ENCODE measurements around the gene BATF3. TPM values are rescaled to one million over a fixed set of nuclear protein-coding genes. Genes with fewer than 3 reads are reported as not detected.

BATF3 gene, protein sequence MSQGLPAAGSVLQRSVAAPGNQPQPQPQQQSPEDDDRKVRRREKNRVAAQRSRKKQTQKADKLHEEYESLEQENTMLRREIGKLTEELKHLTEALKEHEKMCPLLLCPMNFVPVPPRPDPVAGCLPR
- total RNA-seq, result 1 to 10 TPM in 1 of 4 donors, under 1 TPM in 2, not detected in 1; 0.14 to 2.8 (median 0.64) TPM

- Histone ChIP-seq H3K4me3 (peak within 1 kb of the TSS; percentile 34 to 67 (median 54)), H3K27ac (peak within 1 kb of the TSS; percentile 64 to 71 (median 68)), H3K9me3 (no peaks in the 10 kb centered on the region), H3K27me3 (peaks cover 79% of the 10 kb centered on the region), H3K36me3 (no peaks in the 10 kb centered on the region), H3K4me1 (peaks cover 4 to 35% (median 19%) of the 10 kb centered on the region in 4 donors)
- TF ChIP-seq POLR2AphosphoS5 (IDR thresholded peaks at IDR 0.05), result no peak
- TF ChIP-seq POLR2A (IDR thresholded peaks at IDR 0.05), result no peak
- TF ChIP-seq EP300 (IDR thresholded peaks at IDR 0.05; ENCODE audit: low read depth), result no peak
- no peak for TF ChIP-seq CTCF (IDR thresholded peaks at IDR 0.05)
- in situ Hi-C loops (cut with MboI; ENCODE audit: low pct_ligation_motif_present in 1 of 4, low pct_unique_long_range_greater_than_20kb in 1 of 4, low sequenced_read_pairs in 3 of 4), result no loop called here
- DNase-seq, result peak; percentile 49
- WGBS, 2 donors (ENCODE audit: low coverage in 1 of 2), result 0% methylated on average over 1 to 17 of the region's 79 CpGs
- intact Hi-C loops (cut with DNase I; ENCODE audit: low total_unique reads), result no loop called here
These were observed at the start of gene BATF3 for GRCh38 chr1:212699625-212700222. BATF3 (minus strand) TSS chr1:212699840; CDS start chr1:212699762, 78 bp downstream.

DNA sequence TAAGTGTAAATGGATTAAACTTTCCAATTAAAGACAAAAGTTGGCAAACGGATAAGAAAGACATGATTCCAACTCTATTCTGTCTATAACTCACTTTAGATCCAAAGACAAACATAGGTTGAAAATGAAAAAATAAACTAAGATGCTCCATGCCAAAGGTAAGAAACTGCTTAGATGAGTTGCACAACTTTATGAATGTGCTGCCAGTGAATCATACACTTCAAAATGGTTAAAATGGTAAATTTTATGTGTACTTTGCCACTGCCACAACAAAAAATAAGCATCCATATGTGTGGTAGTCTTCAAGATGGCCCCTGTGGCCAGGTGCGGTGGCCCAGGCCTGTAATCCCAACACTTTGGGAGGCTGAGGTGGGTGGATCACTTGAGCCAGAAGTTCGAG, 46.9 kb upstream of the BATF3 start:
- Histone ChIP-seq H3K27ac (no peak overlapping the region), H3K9me3 (no peaks in the 10 kb centered on the region), H3K27me3 (no peaks in the 10 kb centered on the region), H3K36me3 (no peaks in the 10 kb centered on the region), H3K4me1 (peaks cover 0 to 9% (median 4%) of the 10 kb centered on the region in 4 donors), H3K4me3 (no peak overlapping the region)
- intact Hi-C loops (cut with DNase I; ENCODE audit: low total_unique reads) (no loop called here), in situ Hi-C loops (cut with MboI; ENCODE audit: low pct_ligation_motif_present in 1 of 4, low pct_unique_long_range_greater_than_20kb in 1 of 4, low sequenced_read_pairs in 3 of 4) (no loop called here)
- WGBS, 2 donors (ENCODE audit: low coverage in 1 of 2), result 90 to 94% methylated on average over 2 to 3 of the region's 3 CpGs
- DNase-seq, result no peak
- TF ChIP-seq POLR2AphosphoS5 (IDR thresholded peaks at IDR 0.05), result no peak
- no peak for TF ChIP-seq CTCF (IDR thresholded peaks at IDR 0.05)
- TF ChIP-seq POLR2A (IDR thresholded peaks at IDR 0.05), result no peak
- no peak for TF ChIP-seq EP300 (IDR thresholded peaks at IDR 0.05; ENCODE audit: low read depth)

DNA sequence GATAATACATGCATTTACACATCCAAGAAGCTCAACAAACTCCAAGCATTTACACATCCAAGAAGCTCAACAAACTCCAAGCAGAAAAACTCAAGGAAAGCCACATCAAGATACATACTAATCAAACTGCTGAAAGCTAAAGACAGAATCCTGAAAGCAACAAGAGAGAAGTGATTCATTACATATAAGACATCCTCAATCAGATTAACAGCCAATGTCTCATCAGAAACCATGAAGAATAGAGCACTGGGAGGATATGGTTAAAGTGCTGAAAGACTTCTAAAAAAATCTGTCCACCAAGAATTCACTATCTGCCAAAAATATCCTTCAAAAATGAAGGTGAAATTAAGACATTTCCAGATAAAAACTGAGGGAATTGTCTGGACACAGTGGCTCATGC, 45.7 kb upstream of the BATF3 start:
- H3K4me3 ChIP-seq, result no peak overlapping the region
- no peak for TF ChIP-seq POLR2AphosphoS5 (IDR thresholded peaks at IDR 0.05)
- no peak for TF ChIP-seq CTCF (IDR thresholded peaks at IDR 0.05)
- TF ChIP-seq EP300 (IDR thresholded peaks at IDR 0.05; ENCODE audit: low read depth), result no peak
- no peak for TF ChIP-seq POLR2A (IDR thresholded peaks at IDR 0.05)
- intact Hi-C loops (cut with DNase I; ENCODE audit: low total_unique reads), result no loop called here
- no peak for DNase-seq
- no peaks in the 10 kb centered on the region for H3K36me3 ChIP-seq
- in situ Hi-C loops (cut with MboI; ENCODE audit: low pct_ligation_motif_present in 1 of 4, low pct_unique_long_range_greater_than_20kb in 1 of 4, low sequenced_read_pairs in 3 of 4), result no loop called here
- peaks cover 0 to 8% (median 4%) of the 10 kb centered on the region in 4 donors for H3K4me1 ChIP-seq
- H3K27me3 ChIP-seq, result no peaks in the 10 kb centered on the region
- H3K9me3 ChIP-seq, result no peaks in the 10 kb centered on the region
- no peak overlapping the region for H3K27ac ChIP-seq

DNA sequence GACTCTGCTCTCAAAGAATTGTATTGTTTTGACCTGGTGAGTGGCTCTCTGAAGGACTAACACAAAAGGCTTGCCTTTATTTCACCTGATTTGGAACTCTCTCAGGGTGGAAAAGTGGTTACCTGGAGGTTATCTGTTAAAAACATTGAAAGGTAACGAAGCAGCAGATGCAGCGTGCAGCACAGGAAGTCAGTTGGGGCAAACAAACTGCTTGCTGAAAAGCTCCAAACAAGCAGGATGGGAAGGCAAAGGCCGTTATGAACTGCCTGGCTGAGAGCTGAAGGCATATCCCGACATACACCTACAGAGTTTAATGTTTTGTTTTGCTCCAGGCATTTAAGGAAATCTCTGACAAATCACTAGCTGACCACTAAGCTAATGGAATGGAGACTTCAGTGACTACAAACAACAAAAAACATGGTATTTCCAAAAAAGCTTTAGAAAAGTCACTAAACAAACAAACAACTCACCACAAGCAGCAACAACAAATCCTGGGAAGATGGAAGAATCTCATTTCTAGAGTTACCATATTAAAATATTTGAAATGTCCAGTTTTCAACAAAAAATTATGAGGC, 44.3 kb upstream of the BATF3 start:
- TF ChIP-seq POLR2A (IDR thresholded peaks at IDR 0.05) (no peak), CTCF (IDR thresholded peaks at IDR 0.05) (no peak), POLR2AphosphoS5 (IDR thresholded peaks at IDR 0.05) (no peak), EP300 (IDR thresholded peaks at IDR 0.05; ENCODE audit: low read depth) (no peak)
- DNase-seq, result no peak
- no peak overlapping the region for H3K4me3 ChIP-seq
- H3K27me3 ChIP-seq, result no peaks in the 10 kb centered on the region
- no peaks in the 10 kb centered on the region for H3K9me3 ChIP-seq
- H3K36me3 ChIP-seq, result no peaks in the 10 kb centered on the region
- H3K4me1 ChIP-seq, result no peaks in the 10 kb centered on the region
- 75% methylated on average over 4 of the region's 4 CpGs; no CpG with 5 or more reads in 1 of the 2 donors for WGBS, 2 donors (ENCODE audit: low coverage in 1 of 2)
- intact Hi-C loops (cut with DNase I; ENCODE audit: low total_unique reads), result no loop called here
- H3K27ac ChIP-seq, result no peak overlapping the region
- in situ Hi-C loops (cut with MboI; ENCODE audit: low pct_ligation_motif_present in 1 of 4, low pct_unique_long_range_greater_than_20kb in 1 of 4, low sequenced_read_pairs in 3 of 4), result no loop called here
